CD4-positive, alpha-beta T cell treated with Interleukin-1 beta for 1 hour (primary cell): ENCODE results near the gene KCMF1.

ENCODE experiments used
- DNase-seq, 2 donors: peaks; one replicate each; pipeline ENCODE4 v3.0.0-alpha.2; 2020 to 2022

KCMF1 gene

DNA sequence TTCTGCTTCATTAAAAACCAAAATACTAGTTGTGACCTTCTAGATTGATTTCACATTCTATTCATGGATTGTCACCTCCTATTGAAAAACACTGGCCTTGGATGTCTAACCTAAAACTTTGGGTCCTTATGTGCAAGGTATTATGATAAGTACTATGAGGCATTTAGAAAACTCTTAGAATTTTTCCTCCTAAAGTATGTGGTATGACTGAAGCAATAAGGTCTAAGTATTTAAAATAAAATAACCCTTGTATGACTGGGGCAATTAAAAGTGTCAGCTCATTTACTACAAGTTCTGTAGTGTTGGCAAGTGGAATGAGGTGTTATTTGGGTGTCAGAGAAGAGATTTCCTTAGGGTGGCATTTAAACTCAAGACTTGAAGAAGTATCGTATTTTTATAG is 15.1 kb downstream of the KCMF1 start:
- no peak for DNase-seq

DNA sequence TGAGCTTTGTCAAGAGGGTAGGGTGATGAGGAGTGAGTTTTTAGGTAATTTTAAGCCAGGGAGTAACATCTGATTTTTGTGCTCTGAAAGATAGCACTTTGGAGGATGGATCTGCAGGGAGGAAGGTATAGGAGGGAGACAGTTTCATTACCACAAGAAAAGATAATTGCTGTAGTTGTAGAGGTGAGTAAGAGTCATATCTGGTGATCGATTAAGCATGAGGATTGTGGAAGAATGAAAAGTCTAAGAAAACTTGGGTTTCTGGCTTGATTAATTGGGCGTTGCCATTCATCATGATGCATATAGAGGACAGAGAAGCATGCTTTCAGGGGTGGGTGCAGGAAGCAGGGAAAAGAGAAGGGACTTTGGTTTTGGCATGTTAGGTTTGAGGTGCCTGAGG is 18.5 kb downstream of the KCMF1 start:
- no peak for DNase-seq

DNA sequence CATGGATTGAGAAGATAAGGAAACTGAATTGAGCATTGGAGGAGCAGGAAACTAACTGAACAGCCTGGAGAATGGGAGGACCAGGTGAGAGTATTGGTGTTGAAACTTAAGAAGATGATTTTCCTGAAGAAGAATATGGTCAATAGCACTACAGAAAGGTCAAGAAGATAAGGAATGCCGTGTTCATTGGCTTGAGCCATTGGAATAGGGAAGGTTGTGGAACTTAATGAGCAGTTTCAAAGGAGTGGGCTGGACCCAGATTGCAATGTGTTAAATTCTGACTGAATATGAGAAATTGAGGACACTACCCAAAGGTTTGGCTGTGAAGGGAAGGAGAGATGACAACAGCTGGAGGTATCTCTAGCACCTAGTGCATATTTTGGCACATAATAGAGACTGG is 19.0 kb downstream of the KCMF1 start:
- no peak for DNase-seq

DNA sequence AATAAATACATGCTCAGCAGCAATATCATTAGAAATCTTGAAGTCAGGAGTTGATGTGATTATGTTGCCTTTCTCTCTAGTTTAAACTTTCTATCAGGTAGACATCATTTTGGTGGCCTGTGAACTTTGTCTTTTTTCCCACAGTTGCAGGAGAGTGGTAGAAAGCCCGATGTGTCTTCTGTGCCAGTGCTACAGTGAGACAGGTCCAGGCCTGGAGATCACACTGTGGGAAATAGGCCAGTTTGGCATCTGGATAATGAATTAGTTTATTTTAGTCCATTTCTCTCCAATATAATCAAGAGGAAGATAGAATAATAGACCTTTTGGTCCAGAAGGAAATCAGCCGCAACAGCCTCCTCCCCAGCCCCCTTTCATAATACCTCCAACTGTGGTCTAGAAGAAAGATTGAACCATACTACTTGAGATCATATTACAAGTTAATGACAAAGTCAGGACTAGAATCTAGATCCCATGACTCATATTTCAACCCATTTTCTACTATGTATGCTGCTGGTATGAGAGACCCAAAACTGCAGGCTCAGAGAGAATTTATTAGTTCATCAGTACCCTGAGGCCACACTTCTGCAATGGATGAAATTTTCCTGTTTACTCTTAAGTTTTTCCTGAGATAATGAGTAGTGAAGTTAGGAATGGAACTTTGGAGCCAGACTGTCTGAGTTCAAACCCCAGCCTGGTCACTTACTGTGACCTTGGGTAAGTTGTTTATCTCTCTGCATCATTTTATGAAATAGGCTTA is 20.6 kb downstream of the KCMF1 start:
- no peak for DNase-seq

DNA sequence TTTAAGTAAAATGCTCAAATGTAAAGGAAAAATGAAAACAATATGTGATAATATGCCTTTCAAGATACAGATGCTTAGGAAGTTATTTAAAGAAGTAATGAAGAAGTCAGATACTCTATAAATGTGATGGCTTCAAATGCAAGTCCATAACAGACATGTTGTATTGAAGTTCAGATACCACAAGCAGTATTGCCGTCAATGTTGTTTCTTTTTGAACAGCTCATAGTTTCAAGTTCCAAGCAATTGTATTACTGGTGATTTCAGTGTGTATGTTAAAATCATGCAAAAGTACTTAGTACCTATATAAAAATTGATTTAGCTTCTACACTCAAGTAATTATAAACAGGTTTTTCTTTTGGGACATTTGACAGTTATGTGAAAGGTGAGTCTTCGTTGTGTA is 24.9 kb downstream of the KCMF1 start:
- no peak for DNase-seq

DNA sequence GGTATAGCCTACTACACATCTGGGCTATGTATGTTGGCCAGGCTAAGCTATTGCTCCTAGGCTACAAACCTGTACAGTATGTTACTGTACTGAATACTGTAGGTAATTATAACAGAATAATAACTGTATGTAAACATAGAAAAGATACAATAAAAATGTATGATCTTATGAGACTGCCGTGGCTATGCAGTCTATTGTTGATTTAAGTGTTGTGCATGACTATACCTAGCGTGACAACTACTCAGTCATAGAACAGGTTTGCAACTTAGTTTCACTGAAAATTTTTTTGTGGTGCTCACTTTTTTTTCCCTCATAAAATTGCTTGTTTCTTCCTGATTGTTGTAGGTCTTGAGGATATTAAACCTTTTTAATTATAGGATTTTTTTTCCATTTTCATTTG is 25.9 kb downstream of the KCMF1 start:
- no peak for DNase-seq

DNA sequence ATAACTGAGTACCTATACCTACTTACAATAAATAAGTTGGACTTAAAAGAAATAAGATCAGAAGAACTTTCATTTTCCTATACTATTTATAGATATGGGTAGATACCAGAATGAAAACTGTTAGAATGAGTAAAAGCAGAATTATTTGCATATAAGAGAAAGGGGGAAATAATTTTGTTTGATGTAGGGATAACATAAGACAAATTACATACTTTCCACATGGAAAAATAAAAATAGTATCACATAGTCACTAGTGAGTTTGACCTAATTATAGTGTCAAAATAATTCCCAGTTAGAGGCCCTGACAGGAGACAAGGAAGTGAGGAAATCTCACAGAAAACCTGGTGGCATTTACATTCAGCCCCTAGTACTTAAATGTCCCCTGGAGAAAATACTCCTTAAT is 28.6 kb downstream of the KCMF1 start:
- DNase-seq: no peak

DNA sequence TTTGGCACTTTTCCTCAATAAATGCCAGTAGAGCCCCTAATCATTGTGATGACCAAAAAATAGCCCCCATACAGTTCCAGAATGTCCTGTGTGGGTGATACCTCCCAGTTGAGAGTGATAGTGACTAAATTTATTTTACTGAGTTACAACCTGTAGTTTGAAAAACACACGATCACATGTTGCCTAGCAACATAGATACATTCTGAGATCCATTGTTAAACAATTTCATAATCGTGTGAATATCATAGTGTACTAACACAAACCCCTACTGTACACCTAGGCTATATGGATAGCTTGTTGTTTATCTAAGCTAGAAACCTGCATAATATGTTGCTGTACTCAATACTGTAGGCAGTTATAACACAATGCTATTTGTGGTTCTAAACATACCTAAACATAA is 30.6 kb downstream of the KCMF1 start:
- peak in 1 of 2 donors; percentile 16 for DNase-seq

DNA sequence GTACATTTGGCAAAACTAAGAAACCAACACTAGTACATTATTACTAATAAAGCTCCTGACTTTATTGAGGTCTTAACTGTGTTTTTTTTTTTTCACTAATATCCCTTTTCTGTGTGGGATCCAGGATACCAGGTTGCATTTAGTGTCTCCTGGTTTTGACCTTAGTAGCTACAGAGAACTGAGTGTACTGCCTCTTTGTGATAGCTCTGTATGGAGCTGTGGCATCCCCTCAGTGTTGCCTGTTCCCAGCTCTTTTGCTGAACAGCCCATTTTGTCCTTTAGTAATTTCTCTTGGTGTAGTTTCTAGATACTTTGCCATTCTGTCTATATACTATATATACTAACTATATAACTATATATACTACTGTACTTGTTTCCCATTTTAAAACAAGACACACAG is 31.6 kb downstream of the KCMF1 start:
- DNase-seq: no peak

DNA sequence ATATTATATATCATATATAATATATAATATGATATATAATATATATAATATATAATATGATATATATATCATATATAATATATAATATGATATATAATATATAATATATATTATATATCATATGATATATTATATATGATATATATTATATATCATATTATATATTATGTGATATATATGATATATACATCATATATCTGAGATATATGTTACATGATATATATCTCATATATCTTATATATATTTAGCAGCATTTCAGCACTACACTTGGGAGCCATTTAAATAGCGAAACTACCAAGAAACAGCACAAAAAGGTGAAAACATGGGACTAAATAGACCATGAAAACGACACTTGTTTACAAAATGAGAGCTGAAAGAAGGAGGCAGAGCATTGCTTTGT is 37.3 kb downstream of the KCMF1 start:
- no peak for DNase-seq

DNA sequence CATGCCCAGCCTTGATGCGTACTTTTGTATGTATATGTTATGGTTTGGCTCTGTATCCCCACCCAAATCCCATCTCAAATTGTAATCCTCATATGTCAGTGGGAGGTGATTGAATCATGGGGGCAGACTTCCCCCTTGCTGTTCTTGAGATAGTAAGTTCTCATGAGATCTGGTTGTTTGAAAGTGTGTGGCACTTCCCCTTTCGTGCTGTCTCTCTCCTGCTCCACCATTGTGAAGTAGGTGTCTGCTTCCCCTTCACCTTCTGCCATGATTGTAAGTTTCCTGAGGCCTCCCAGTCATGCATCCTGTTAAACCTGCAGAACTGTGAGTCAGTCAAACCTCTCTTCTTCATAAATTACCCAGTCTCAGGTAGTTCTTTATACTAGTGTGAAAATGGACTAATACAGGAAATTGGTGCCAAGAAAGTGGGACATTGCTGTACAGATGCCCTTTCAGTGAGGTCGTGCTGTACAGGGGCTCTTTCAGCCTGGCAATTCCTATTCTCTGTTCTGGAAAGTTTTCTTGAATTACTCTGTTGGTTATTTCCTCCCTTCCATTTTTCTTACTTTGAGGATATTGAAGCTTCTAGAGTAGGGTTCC is 38.2 kb downstream of the KCMF1 start:
- peak in 1 of 2 donors; percentile 27 for DNase-seq

DNA sequence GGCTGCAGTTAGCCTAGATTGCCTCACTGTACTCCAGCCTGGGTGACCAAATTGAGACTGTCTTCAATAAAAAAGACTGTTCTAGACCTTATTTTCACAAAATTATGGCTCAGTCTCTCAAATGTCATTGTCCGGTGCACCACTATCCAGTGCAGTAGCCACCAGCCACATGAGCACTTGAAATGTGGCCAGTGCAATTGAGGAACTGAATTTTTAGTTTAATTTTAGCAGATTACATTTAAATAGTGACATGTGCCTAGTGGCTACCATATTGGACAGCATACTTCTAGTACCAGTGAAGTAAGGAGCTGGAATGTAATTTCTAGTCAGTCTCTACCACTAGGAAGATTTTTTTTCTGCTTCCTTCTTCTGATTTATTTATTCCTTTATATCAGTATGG is 39.4 kb downstream of the KCMF1 start:
- no peak for DNase-seq

DNA sequence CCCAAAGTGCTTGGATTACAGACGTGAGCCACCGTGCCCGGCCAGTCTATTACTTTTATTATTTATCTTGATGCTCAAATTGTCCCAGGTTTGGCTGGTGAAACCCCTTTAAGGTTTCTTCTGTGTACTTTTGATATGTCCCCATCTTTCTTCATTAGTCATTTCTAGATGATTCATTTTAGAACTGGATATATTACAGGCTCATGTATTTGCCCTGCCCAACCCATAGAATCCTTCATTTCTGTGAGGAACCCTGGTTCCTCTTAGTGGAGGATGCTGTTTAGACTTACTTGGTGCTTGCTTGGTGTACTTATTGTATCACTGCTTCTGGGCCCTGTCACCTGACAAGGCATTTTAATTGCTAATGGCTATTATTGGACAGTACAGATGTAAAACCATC is 40.1 kb downstream of the KCMF1 start:
- no peak for DNase-seq

DNA sequence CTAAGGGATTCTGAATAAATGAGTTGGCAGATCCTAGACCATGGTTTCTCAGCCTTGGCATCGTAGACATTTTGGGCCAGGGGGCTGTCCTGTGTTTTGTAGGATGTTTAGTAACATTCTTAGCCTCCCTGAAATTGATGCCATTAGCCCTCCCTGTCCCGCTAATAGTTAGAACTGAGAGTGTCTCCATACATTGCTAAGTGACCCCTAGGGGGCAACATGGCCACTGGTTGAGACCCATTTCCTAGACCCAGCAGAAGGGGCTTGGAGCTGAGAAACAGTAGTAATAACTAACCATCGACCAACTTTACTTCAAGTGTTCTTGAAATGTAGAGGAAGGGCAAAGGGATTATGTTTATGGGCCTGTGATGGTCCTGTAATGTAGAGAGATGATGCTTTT is 40.8 kb downstream of the KCMF1 start:
- DNase-seq: no peak

DNA sequence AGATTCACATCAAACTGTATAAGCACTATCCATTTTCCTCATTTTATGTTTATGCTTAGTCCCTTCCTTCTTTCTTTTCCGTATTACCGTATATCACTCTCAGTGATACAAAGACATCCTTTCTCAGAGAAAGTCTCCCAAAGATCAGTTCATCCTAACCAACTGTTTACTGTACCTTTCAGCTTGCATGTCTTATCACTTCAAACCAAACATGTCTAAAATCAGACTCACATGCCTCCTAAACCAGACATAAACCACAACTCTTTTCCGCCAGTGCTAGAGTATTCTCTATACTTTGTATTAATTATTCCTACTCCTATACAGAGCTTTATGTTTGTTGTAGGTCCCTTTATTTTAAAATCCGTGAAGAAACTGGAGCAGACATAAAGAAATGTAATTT is 41.5 kb downstream of the KCMF1 start:
- DNase-seq: no peak

DNA sequence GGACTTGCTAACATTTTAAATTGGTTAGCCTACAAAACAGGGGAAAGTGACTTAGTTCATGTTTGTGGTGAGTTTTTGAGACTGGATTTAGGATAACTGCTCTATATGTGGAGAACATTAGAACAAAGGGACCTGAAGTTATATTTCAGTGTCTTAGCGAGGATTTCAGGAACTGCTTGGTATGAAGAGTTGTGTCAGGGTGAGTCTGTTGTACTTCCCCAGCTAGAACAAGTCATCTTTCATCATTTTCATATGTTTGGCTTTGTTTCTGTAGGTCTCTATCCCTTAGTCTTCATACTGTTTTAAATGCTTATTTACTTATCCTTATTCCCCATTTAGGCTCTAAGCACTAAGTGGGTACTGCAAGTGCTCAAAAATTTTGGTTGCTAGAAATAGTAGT is 41.9 kb downstream of the KCMF1 start:
- no peak for DNase-seq

DNA sequence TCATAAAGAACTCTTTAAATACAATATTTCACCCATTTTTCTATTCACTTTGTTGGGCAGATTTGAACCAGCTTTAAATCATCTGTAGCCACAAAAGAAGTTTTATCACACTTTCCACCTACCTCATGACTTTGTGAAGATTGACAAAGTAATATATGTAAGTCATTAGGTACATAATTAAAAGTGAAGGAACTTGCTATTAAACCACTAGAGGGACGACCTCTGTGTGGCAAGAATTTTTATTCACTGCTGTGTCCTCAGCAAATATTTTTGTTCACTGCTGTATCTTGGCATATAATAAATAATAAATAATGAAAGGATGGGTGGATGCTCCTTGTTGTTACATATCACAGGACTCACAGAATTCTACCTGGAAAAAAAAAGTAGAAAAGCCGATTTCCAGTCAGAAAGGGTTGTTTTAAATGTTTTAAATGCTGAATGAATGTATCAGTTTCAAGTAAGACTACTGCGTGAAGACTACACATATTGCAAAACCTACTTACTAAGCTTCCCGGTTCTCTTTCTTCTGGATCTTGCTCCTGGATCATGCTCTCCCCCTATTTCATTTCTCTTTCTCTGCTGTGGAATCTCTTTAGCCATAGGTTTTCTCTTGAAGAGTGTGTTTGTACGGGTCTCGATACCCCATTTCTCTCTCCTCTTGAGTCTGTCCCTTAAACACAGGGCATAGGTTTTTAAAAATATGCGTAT is 44.8 kb downstream of the KCMF1 start:
- no peak for DNase-seq

DNA sequence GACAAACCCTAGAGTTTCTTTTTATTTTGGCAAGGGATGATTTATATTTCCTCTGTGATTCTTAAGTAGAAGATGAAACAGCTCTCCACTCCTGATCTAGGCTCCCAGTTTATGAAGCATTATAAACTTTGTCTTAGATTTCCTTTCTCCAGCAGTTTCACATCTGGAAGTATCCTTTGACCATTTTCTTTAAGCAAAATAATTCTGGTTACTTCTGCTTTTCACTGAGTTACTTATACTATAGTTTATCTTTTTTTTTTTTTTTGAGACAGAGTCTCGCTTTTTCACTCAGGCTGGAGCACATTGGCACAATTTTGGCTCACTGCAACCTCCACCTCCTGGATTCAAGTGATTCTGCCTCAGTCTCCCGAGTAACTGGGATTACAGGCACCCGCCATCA is 45.5 kb downstream of the KCMF1 start:
- no peak for DNase-seq

DNA sequence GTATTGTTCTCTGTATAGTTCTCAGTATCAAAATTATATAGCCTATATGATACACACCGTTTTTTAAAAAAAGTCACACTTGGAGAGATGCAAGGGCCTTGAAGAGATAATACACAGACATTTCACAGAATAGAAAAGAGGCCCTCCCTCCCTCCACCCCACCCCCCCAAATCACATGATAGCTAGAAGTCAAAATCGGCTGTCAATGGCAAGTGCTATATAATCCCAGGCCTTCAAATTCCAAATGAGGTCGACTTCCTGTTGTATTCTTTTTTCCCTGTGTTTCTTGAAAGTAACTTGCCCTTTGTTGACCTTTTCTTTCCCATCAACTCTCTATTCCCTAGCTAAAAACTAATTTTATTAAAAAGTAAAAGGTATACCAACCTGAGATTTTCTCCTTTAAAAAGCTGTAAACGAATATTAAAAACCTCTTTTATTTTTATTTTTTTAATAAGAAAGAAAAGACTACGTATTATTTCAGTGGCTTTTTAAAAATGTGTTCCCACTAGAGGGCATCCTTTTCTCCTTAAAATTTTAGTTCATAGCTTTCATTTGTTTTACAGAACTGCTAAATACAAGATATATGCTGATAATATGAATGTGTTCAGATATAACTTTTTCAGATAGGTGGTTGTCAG is 46.6 kb downstream of the KCMF1 start:
- peak in 1 of 2 donors; percentile 31 for DNase-seq

DNA sequence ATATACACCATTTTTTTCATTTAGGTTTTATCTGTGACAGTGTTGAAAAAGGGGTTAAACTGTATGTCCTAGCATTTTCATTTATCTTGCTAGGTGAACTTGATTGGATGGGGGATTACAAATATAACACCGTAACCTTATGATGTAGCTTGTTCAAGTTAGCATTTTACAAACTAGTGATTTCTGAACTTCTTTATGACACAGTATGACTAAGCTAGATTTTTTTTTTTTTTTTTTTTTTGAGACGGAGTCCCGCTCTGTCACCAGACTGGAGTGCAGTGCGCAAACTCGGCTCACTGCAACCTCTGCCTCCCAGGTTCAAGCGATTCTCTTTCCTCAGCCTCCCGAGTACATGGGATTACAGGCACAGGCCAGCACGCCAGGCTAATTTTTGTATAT is 47.1 kb downstream of the KCMF1 start:
- DNase-seq: no peak

DNA sequence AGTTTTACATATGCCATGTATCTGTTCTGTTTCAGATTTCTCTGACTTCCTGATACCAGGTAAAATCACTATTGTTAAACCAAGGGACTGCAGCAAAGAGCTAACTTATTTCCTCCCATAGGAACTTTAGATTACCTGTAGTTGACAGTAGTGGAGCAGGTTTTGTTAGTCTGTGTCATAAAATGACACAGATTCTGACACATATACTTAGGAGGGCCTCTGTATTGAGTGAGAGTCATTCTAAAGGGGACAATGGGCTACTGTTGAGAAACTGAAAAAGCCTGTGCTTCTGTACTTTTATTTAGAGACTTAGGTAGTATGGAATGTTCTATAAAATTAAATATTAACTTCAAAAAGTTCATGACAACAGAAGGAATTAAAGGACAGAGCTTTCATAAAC is 48.2 kb downstream of the KCMF1 start:
- no peak for DNase-seq

DNA sequence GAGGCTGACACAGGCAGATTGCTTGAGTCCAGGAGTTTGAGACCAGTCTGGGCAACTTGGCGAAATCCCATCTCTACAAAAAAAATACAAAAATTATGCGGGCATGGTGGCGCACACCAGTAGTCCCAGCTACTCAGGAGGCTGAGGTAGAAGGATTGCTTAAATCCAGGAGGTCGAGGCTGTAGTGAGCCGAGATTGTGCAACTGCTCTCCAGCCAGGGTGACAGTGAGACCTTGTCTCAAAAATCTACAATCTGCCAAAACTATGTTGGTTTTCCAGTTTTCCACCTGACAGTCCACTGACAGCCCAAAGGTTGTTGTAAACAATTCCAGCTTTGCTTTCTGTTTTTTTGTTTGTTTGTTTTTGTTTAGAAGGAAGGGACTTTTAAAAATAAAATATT is 51.3 kb downstream of the KCMF1 start:
- no peak for DNase-seq

DNA sequence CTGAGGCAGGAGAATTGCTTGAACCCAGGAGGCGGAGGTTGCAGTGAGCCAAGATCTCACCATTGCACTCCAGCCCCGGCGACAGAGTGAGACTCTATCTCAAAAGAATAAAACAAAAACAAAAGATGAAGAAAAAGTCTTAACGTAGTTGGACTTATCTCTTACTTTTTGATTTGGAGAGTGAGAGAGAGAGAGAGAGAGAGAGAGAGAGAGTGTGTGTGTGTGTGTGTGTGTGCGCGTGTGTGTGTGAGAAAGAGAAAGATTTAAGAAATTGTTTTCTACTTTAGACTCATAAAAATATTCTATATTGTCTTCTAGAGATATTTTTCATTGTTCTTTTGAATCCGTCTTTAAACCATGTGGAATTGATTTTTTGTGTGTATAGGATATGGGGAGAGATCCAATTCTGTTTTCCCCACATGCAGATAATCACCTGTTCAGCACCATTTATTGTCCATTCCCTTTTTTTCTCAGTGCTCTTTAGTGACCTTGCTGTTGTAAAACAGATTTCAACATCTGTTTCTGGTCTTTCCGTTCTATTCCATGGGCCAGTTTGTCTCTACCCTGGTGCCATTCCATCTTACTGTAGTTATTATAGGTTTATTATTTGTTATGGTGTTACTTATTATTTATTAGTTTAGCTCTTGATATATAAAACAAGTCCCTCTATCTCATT is 53.5 kb downstream of the KCMF1 start:
- DNase-seq: no peak
